ENCODE results near the gene PPID. TPM values are rescaled to one million over a fixed set of nuclear protein-coding genes. Genes with fewer than 3 reads are reported as not detected.
A peak's percentile ranks its signal among the peaks of the same experiment; 100 is the strongest.

PPID gene
- total and polyA plus RNA-seq, 2 of the 13 experiments (the other 11 are each of a cell fraction or from before 2014, with no cell fraction given) = 15.4 to 63.4 TPM

DNA sequence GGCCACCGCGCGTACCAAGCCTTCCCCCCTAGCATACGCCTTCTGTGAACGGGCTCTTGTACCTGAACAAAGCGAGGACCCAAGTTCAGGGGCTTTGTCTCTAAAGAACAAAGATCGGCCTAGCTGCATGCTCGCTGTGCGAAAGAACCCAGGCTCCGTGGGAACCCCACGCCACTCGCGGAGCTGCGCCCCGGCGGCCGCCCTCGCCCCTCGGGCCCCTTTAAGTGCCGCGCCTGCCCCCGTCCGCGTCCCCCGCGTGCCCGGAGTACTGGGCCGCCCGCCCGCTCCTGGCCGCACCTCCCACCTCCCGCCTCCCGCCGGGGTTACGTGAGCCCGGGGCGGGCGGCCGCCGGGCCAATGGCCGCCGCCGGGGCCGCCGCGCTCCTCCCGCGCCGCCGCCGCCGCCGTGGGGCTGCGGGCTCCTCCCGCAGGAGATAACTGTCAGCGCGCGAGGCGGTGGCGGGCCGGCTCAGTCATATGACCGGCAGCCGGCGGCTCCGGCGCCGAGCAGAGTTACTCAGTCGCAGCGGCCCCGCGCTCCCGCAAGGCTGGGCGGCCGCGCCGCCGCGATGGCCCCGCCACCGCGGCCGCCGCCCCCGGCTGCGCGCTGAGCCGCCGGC is 45.5 kb upstream of the PPID start, which contains the start of gene FNIP2 (continued):
- TF ChIP-seq NCOA5 (CRISPR knock-in tag; IDR thresholded peaks at IDR 0.05) = no peak
- no peak for TF ChIP-seq MED13 (CRISPR knock-in tag; IDR thresholded peaks at IDR 0.05)
- TF ChIP-seq SOX13 (IDR thresholded peaks at IDR 0.05) = no peak
- TF ChIP-seq SOX13 (CRISPR knock-in tag; conservative IDR thresholded peaks at IDR 0.05 in 1 of 2, IDR thresholded peaks at IDR 0.05 in 1 of 2) = peak in 1 of 2 experiments; percentile 56; a peak in 2 of 4 replicates
- no peak for TF ChIP-seq ZNF335 (CRISPR knock-in tag; IDR thresholded peaks at IDR 0.05)
- no peak for TF ChIP-seq ZNF562 (CRISPR knock-in tag; IDR thresholded peaks at IDR 0.05; ENCODE audit: borderline replicate concordance)
- TF ChIP-seq ZNF614 (CRISPR knock-in tag; IDR thresholded peaks at IDR 0.05; ENCODE audit: borderline replicate concordance) = no peak
- TF ChIP-seq TCF7 (IDR thresholded peaks at IDR 0.05; ENCODE audit: low read depth) = no peak; the same call in 1 of the 2 replicates
- TF ChIP-seq ZNF720 (CRISPR knock-in tag; IDR thresholded peaks at IDR 0.05) = no peak
- TF ChIP-seq ZMAT3 (CRISPR knock-in tag; conservative IDR thresholded peaks at IDR 0.05) = peak; percentile 79
- TF ChIP-seq RFX5 (IDR thresholded peaks at IDR 0.05; ENCODE audit: low read depth, low read length) = no peak
- TF ChIP-seq ZNF879 (CRISPR knock-in tag; IDR thresholded peaks at IDR 0.05) = peak; percentile 48; the same call in 1 of the 2 replicates
- TF ChIP-seq ZNF768 (CRISPR knock-in tag; IDR thresholded peaks at IDR 0.05) = peak; percentile 37; the same call in 1 of the 2 replicates
- TF ChIP-seq ZSCAN30 (CRISPR knock-in tag; IDR thresholded peaks at IDR 0.05) = no peak
- no peak; the same call in 1 of the 2 replicates for TF ChIP-seq ESRRA (CRISPR knock-in tag; IDR thresholded peaks at IDR 0.05; ENCODE audit: low read depth)
- TF ChIP-seq ZNF543 (CRISPR knock-in tag; IDR thresholded peaks at IDR 0.05) = 0 out of 2 replicates have a peak, but pooled peaks have one; percentile 43
- no peak for TF ChIP-seq KDM6A (CRISPR knock-in tag; IDR thresholded peaks at IDR 0.05; ENCODE audit: low read depth)
- TF ChIP-seq, protein P1, sequence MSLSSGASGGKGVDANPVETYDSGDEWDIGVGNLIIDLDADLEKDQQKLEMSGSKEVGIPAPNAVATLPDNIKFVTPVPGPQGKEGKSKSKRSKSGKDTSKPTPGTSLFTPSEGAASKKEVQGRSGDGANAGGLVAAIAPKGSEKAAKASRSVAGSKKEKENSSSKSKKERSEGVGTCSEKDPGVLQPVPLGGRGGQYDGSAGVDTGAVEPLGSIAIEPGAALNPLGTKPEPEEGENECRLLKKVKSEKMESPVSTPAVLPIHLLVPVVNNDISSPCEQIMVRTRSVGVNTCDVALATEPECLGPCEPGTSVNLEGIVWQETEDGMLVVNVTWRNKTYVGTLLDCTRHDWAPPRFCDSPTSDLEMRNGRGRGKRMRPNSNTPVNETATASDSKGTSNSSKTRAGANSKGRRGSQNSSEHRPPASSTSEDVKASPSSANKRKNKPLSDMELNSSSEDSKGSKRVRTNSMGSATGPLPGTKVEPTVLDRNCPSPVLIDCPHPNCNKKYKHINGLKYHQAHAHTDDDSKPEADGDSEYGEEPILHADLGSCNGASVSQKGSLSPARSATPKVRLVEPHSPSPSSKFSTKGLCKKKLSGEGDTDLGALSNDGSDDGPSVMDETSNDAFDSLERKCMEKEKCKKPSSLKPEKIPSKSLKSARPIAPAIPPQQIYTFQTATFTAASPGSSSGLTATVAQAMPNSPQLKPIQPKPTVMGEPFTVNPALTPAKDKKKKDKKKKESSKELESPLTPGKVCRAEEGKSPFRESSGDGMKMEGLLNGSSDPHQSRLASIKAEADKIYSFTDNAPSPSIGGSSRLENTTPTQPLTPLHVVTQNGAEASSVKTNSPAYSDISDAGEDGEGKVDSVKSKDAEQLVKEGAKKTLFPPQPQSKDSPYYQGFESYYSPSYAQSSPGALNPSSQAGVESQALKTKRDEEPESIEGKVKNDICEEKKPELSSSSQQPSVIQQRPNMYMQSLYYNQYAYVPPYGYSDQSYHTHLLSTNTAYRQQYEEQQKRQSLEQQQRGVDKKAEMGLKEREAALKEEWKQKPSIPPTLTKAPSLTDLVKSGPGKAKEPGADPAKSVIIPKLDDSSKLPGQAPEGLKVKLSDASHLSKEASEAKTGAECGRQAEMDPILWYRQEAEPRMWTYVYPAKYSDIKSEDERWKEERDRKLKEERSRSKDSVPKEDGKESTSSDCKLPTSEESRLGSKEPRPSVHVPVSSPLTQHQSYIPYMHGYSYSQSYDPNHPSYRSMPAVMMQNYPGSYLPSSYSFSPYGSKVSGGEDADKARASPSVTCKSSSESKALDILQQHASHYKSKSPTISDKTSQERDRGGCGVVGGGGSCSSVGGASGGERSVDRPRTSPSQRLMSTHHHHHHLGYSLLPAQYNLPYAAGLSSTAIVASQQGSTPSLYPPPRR (CRISPR knock-in tag; IDR thresholded peaks at IDR 0.05; ENCODE audit: borderline replicate concordance) = peak; percentile 63
- TF ChIP-seq, protein P2, sequence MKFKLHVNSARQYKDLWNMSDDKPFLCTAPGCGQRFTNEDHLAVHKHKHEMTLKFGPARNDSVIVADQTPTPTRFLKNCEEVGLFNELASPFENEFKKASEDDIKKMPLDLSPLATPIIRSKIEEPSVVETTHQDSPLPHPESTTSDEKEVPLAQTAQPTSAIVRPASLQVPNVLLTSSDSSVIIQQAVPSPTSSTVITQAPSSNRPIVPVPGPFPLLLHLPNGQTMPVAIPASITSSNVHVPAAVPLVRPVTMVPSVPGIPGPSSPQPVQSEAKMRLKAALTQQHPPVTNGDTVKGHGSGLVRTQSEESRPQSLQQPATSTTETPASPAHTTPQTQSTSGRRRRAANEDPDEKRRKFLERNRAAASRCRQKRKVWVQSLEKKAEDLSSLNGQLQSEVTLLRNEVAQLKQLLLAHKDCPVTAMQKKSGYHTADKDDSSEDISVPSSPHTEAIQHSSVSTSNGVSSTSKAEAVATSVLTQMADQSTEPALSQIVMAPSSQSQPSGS (CRISPR knock-in tag; IDR thresholded peaks at IDR 0.05) = 0 out of 2 replicates have a peak, but pooled peaks have one; percentile 38
- TF ChIP-seq, protein P3, sequence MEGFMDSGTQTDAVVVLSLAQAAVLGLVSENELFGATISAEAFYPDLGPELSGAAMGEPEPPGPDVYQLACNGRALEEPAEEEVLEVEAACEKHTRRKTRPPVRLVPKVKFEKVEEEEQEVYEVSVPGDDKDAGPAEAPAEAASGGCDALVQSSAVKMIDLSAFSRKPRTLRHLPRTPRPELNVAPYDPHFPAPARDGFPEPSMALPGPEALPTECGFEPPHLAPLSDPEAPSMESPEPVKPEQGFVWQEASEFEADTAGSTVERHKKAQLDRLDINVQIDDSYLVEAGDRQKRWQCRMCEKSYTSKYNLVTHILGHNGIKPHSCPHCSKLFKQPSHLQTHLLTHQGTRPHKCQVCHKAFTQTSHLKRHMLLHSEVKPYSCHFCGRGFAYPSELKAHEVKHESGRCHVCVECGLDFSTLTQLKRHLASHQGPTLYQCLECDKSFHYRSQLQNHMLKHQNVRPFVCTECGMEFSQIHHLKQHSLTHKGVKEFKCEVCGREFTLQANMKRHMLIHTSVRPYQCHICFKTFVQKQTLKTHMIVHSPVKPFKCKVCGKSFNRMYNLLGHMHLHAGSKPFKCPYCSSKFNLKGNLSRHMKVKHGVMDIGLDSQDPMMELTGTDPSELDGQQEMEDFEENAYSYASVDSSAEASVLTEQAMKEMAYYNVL (CRISPR knock-in tag; IDR thresholded peaks at IDR 0.05; ENCODE audit: borderline replicate concordance) = no peak
- no peak for TF ChIP-seq THYN1 (CRISPR knock-in tag; IDR thresholded peaks at IDR 0.05; ENCODE audit: borderline replicate concordance, low read depth)
- 0 out of 2 replicates have a peak, but pooled peaks have one; percentile 23 for TF ChIP-seq NFKBIZ (CRISPR knock-in tag; IDR thresholded peaks at IDR 0.05)
- TF ChIP-seq NFYC (CRISPR knock-in tag; IDR thresholded peaks at IDR 0.05) = peak; percentile 18; the same call in 1 of the 2 replicates
- TF ChIP-seq KDM2A (CRISPR knock-in tag; IDR thresholded peaks at IDR 0.05; ENCODE audit: borderline replicate concordance, low read depth) = peak; percentile 60

Data from HepG2 (cell line).